ENCODE results near the gene ITM2C. TPM values are rescaled to one million over a fixed set of nuclear protein-coding genes. Genes with fewer than 3 reads are reported as not detected.

The ITM2C gene
- total and polyA plus RNA-seq, 2 of the 13 experiments (the other 11 are each of a cell fraction or from before 2014, with no cell fraction given): 70.5 to 270 TPM

GRCh38 chr2:230847883-230848388 is 16.8 kb upstream of the ITM2C start (continued):
- 0 out of 2 replicates have a peak, but pooled peaks have one; percentile 46 for TF ChIP-seq BRF2 (CRISPR knock-in tag; IDR thresholded peaks at IDR 0.05)
- no peak for TF ChIP-seq GTF2F1 (IDR thresholded peaks at IDR 0.05; ENCODE audit: low read length)
- peak; percentile 65; the same call in 1 of the 2 replicates for TF ChIP-seq ZNF773 (CRISPR knock-in tag; IDR thresholded peaks at IDR 0.05; ENCODE audit: borderline replicate concordance)
- TF ChIP-seq ZSCAN22 (CRISPR knock-in tag; IDR thresholded peaks at IDR 0.05): no peak
- no peak for TF ChIP-seq PCBP1 (IDR thresholded peaks at IDR 0.05; ENCODE audit: borderline replicate concordance, low read depth, low read length)
- TF ChIP-seq ZNF124 (CRISPR knock-in tag; IDR thresholded peaks at IDR 0.05): no peak
- TF ChIP-seq ZNF318 (CRISPR knock-in tag; IDR thresholded peaks at IDR 0.05): no peak
- TF ChIP-seq KLF9 (CRISPR knock-in tag; IDR thresholded peaks at IDR 0.05; ENCODE audit: low read depth): no peak
- no peak for TF ChIP-seq ZSCAN30 (CRISPR knock-in tag; IDR thresholded peaks at IDR 0.05)
- TF ChIP-seq ZNF207 (IDR thresholded peaks at IDR 0.05; ENCODE audit: borderline replicate concordance): no peak
- peak; percentile 83 for TF ChIP-seq ZFY (CRISPR knock-in tag; IDR thresholded peaks at IDR 0.05)
- no peak for TF ChIP-seq ZNF512 (CRISPR knock-in tag; IDR thresholded peaks at IDR 0.05)
- TF ChIP-seq HNRNPK (IDR thresholded peaks at IDR 0.05; ENCODE audit: low read depth, low read length, poor library complexity, severe bottlenecking): no peak
- TF ChIP-seq IRX3 (CRISPR knock-in tag; IDR thresholded peaks at IDR 0.05; ENCODE audit: borderline replicate concordance, low read depth): no peak
- TF ChIP-seq TEAD3 (CRISPR knock-in tag; optimal IDR thresholded peaks at IDR 0.05; ENCODE audit: borderline replicate concordance): peak; percentile 66
- TF ChIP-seq ZSCAN9 (CRISPR knock-in tag; IDR thresholded peaks at IDR 0.05; ENCODE audit: borderline replicate concordance): 0 out of 2 replicates have a peak, but pooled peaks have one; percentile 52
- TF ChIP-seq ZNF44 (CRISPR knock-in tag; IDR thresholded peaks at IDR 0.05): no peak
- no peak for TF ChIP-seq PRMT3 (CRISPR knock-in tag; IDR thresholded peaks at IDR 0.05; ENCODE audit: borderline replicate concordance, low read depth)
- no peak for TF ChIP-seq HCFC1 (IDR thresholded peaks at IDR 0.05; ENCODE audit: low read depth, low read length)
- TF ChIP-seq ATF7-NPFF (CRISPR knock-in tag; IDR thresholded peaks at IDR 0.05; ENCODE audit: low read depth): peak; percentile 47; the same call in 1 of the 2 replicates
- no peak for TF ChIP-seq ZNF383 (CRISPR knock-in tag; IDR thresholded peaks at IDR 0.05; ENCODE audit: borderline replicate concordance)
